HepG2 (cell line): Measurements from ENCODE around the gene XIAP. TPM values are rescaled to one million over a fixed set of nuclear protein-coding genes. Genes with fewer than 3 reads are reported as not detected.

ENCODE experiments used
- AKAP8 ChIP-seq: sonication (generic); formaldehyde crosslinking; IDR thresholded peaks from 2 replicates; pipeline ENCODE4 v1.5.1; 2020; ENCODE audit warnings: mild to moderate bottlenecking, missing genetic modification reagents
- ARHGAP35 ChIP-seq: sonication (generic); formaldehyde crosslinking; IDR thresholded peaks from 2 replicates; pipeline ENCODE4 v1.9.0; 2022; ENCODE audit warnings: mild to moderate bottlenecking, inconsistent platforms, moderate library complexity, missing genetic modification reagents, borderline replicate concordance
- ATF1 ChIP-seq: IDR thresholded peaks from 2 replicates; pipeline ENCODE4 v1.6.1; 2016; ENCODE audit warnings: mild to moderate bottlenecking, control low read depth
- ATRX ChIP-seq: sonication (generic); formaldehyde crosslinking; IDR thresholded peaks from 2 replicates; pipeline ENCODE4 v1.4.0; 2020; ENCODE audit warnings: missing genetic modification reagents, borderline replicate concordance
- DPF2 ChIP-seq: sonication (generic); formaldehyde crosslinking; IDR thresholded peaks from 2 replicates; pipeline ENCODE4 v1.4.0; 2020; ENCODE audit warnings: mild to moderate bottlenecking, low read depth, missing genetic modification reagents, borderline replicate concordance
- ELK4 ChIP-seq: sonication (generic); formaldehyde crosslinking; IDR thresholded peaks from 2 replicates; pipeline ENCODE4 v1.9.0; 2021; ENCODE audit warnings: missing genetic modification reagents, borderline replicate concordance
- JDP2 ChIP-seq: sonication (generic); formaldehyde crosslinking; IDR thresholded peaks from 2 replicates; pipeline ENCODE4 v1.8.1; 2022; ENCODE audit warnings: missing genetic modification reagents, borderline replicate concordance
- MAFK ChIP-seq, 2 experiments: IDR thresholded peaks in 1 of 2; conservative IDR thresholded peaks in 1 of 2; 2 replicates each; pipeline ENCODE4 v1.6.1; 2011; ENCODE audit warnings: improper control_type of control experiment in 2 of 2, low read length in 2 of 2
- NCOA5 ChIP-seq: sonication (generic); formaldehyde crosslinking; IDR thresholded peaks from 2 replicates; pipeline ENCODE4 v1.4.0; 2020; ENCODE audit warnings: missing genetic modification reagents
- RXRA ChIP-seq: sonication (generic); formaldehyde crosslinking; IDR thresholded peaks from 2 replicates; pipeline ENCODE4 v1.5.1; 2020; ENCODE audit warnings: missing genetic modification reagents
- SMAD9 ChIP-seq: sonication (generic); formaldehyde crosslinking; IDR thresholded peaks from 2 replicates; pipeline ENCODE4 v1.5.1; 2020; ENCODE audit warnings: mild to moderate bottlenecking, missing genetic modification reagents
- SP1 ChIP-seq, 2 experiments: fragments of 450-650 bp in 1 of 2; sonication (generic) in 1 of 2; formaldehyde crosslinking in 1 of 2; IDR thresholded peaks; 2 replicates each; pipeline versions ENCODE4 v1.4.0 to v1.6.1; 2016 to 2020; ENCODE audit warnings: missing genetic modification reagents in 1 of 2
- TBP ChIP-seq: sonication (generic); formaldehyde crosslinking; IDR thresholded peaks from 2 replicates; pipeline ENCODE4 v1.5.0; 2020; ENCODE audit warnings: missing genetic modification reagents
- ZBTB39 ChIP-seq: sonication (generic); formaldehyde crosslinking; IDR thresholded peaks from 2 replicates; pipeline ENCODE4 v1.5.0; 2020; ENCODE audit warnings: missing genetic modification reagents
- ZFP36 ChIP-seq: fragments of 150-350 bp; IDR thresholded peaks from 2 replicates; pipeline ENCODE4 v1.6.1; 2018; ENCODE audit warnings: borderline replicate concordance, low read length, low read depth; ENCODE audit not compliant: partially characterized antibody
- ZNF343 ChIP-seq: sonication (generic); formaldehyde crosslinking; IDR thresholded peaks from 2 replicates; pipeline ENCODE4 v1.4.0; 2020; ENCODE audit warnings: mild to moderate bottlenecking, missing genetic modification reagents
- ZNF615 ChIP-seq: sonication (generic); formaldehyde crosslinking; IDR thresholded peaks from 2 replicates; pipeline ENCODE4 v1.5.0; 2020; ENCODE audit warnings: mild to moderate bottlenecking, missing genetic modification reagents, borderline replicate concordance
- ZNF766 ChIP-seq: sonication (generic); formaldehyde crosslinking; IDR thresholded peaks from 2 replicates; pipeline ENCODE4 v1.5.0; 2020; ENCODE audit warnings: missing genetic modification reagents, borderline replicate concordance
- ZNF879 ChIP-seq: sonication (generic); formaldehyde crosslinking; IDR thresholded peaks from 2 replicates; pipeline ENCODE4 v1.8.1; 2023; ENCODE audit warnings: missing genetic modification reagents
- ZSCAN21 ChIP-seq: sonication (generic); formaldehyde crosslinking; IDR thresholded peaks from 2 replicates; pipeline ENCODE4 v1.8.0; 2022; ENCODE audit warnings: mild to moderate bottlenecking, missing genetic modification reagents, moderate library complexity, borderline replicate concordance
- ZSCAN29 ChIP-seq: sonication (generic); formaldehyde crosslinking; conservative IDR thresholded peaks from 2 replicates; pipeline ENCODE4 v1.4.0; 2020; ENCODE audit warnings: mild to moderate bottlenecking, missing genetic modification reagents
- ZSCAN9 ChIP-seq: IDR thresholded peaks from 2 replicates; pipeline ENCODE4 v1.6.1; 2016; ENCODE audit warnings: borderline replicate concordance
- ZZZ3 ChIP-seq: sonication (generic); formaldehyde crosslinking; IDR thresholded peaks from 2 replicates; pipeline ENCODE4 v1.4.0; 2020; ENCODE audit warnings: missing genetic modification reagents, mild to moderate bottlenecking, borderline replicate concordance
- polyA plus RNA-seq, 8 experiments: library from polyadenylated mRNA; depleted of rRNA in 3 of 8; stranded (reverse) in 7 of 8; unstranded in 1 of 8; fragments of >200 nt; fragmentation: Illumina TruSeq in 4 of 8; extraction: Trizol in 4 of 8; gene quantifications; 2 replicates each; pipeline versions ENCODE4 v1.2.1 to v1.2.3, GENCODE V29; 2011 to 2016; ENCODE audit warnings: low read depth in 4 of 8, missing spikeins in 1 of 8, mixed read lengths in 1 of 8; ENCODE audit not compliant: insufficient read depth in 1 of 8
- total RNA-seq, 5 experiments: library from RNA; depleted of rRNA; stranded (reverse); fragments of >200 nt; fragmentation: Illumina TruSeq; extraction: Trizol; gene quantifications; 2 replicates each; pipeline ENCODE4 v1.2.3, GENCODE V29; 2016; ENCODE audit warnings: low read depth in 1 of 5
- TF ChIP-seq, protein P1 (sequence below): sonication (generic); formaldehyde crosslinking; IDR thresholded peaks from 2 replicates; pipeline ENCODE4 v1.4.0; 2020; ENCODE audit warnings: missing genetic modification reagents, borderline replicate concordance

Gene XIAP
- total and polyA plus RNA-seq, 2 of the 13 experiments (the other 11 are each of a cell fraction or from before 2014, with no cell fraction given) = 12.9 to 29.5 TPM

DNA sequence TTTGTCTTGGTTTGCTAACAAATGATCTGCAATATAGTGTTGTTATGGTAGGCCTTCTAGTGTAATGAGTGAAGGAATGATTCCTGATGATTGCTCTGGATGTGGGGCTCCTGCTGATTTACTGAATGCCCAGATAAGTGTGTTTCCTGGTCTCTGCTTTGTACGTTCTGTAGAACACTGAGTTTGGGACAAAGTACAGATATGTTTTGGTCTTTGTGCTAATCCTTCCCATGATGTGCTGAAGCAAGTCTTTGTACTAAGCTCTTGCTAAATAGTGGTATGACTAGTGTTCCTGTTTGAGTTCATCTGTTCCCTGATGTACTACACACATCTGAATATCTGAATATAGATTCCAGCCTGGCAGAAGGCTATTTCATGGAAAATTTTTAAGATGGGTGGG lies 36.9 kb upstream of the XIAP start (continued):
- TF ChIP-seq ZSCAN21 (CRISPR knock-in tag) = no peak
- no peak; the same call in 1 of the 2 replicates for TF ChIP-seq ZSCAN9 (CRISPR knock-in tag)
- TF ChIP-seq ZBTB39 (CRISPR knock-in tag) = peak; percentile 51; the same call in 1 of the 2 replicates
- TF ChIP-seq ZFP36 = no peak
- no peak for TF ChIP-seq ZNF615 (CRISPR knock-in tag)
- no peak for TF ChIP-seq MAFK (conservative IDR thresholded peaks at IDR 0.05 in 1 of 2, IDR thresholded peaks at IDR 0.05 in 1 of 2; ENCODE audit: low read length in 2 of 2)
- TF ChIP-seq AKAP8 (CRISPR knock-in tag) = no peak
- TF ChIP-seq ZNF879 (CRISPR knock-in tag) = no peak
- TF ChIP-seq, protein P1, sequence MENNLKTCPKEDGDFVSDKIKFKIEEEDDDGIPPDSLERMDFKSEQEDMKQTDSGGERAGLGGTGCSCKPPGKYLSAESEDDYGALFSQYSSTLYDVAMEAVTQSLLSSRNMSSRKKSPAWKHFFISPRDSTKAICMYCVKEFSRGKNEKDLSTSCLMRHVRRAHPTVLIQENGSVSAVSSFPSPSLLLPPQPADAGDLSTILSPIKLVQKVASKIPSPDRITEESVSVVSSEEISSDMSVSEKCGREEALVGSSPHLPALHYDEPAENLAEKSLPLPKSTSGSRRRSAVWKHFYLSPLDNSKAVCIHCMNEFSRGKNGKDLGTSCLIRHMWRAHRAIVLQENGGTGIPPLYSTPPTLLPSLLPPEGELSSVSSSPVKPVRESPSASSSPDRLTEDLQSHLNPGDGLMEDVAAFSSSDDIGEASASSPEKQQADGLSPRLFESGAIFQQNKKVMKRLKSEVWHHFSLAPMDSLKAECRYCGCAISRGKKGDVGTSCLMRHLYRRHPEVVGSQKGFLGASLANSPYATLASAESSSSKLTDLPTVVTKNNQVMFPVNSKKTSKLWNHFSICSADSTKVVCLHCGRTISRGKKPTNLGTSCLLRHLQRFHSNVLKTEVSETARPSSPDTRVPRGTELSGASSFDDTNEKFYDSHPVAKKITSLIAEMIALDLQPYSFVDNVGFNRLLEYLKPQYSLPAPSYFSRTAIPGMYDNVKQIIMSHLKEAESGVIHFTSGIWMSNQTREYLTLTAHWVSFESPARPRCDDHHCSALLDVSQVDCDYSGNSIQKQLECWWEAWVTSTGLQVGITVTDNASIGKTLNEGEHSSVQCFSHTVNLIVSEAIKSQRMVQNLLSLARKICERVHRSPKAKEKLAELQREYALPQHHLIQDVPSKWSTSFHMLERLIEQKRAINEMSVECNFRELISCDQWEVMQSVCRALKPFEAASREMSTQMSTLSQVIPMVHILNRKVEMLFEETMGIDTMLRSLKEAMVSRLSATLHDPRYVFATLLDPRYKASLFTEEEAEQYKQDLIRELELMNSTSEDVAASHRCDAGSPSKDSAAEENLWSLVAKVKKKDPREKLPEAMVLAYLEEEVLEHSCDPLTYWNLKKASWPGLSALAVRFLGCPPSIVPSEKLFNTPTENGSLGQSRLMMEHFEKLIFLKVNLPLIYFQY (CRISPR knock-in tag) = no peak
- no peak for TF ChIP-seq ZSCAN29
- TF ChIP-seq ATRX (CRISPR knock-in tag) = no peak
- no peak for TF ChIP-seq ARHGAP35 (CRISPR knock-in tag)
- no peak for TF ChIP-seq RXRA
- no peak for TF ChIP-seq SP1 (IDR thresholded peaks at IDR 0.05)
- TF ChIP-seq SP1 (CRISPR knock-in tag; IDR thresholded peaks at IDR 0.05) = no peak
- TF ChIP-seq ATF1 = 0 out of 2 replicates have a peak, but pooled peaks have one; percentile 18
- TF ChIP-seq SMAD9 (CRISPR knock-in tag) = no peak
- no peak for TF ChIP-seq ZNF766 (CRISPR knock-in tag)
- no peak for TF ChIP-seq ELK4 (CRISPR knock-in tag)
- no peak for TF ChIP-seq NCOA5
- TF ChIP-seq ZNF343 = no peak
- TF ChIP-seq ZZZ3 = no peak
- TF ChIP-seq JDP2 = no peak
- TF ChIP-seq TBP (CRISPR knock-in tag) = no peak
- TF ChIP-seq DPF2 (CRISPR knock-in tag) = no peak
